ENCODE results near the gene NPDC1. TPM values are rescaled to one million over a fixed set of nuclear protein-coding genes. Genes with fewer than 3 reads are reported as not detected.
A peak's percentile ranks its signal among the peaks of the same experiment; 100 is the strongest.

NPDC1 gene
- total and polyA plus RNA-seq, 11 donors, result 38.4 to 114 (median 55.1) TPM

- intact Hi-C loops (cut with DNase I), result loop anchor here in 3 of 10 donors (2.0 kb wide), 2 partner anchors 16 to 18 kb away; no protein-coding TSS in a partner anchor
- DNase-seq (no peak), ATAC-seq (no peak)
- WGBS, 4 donors, result 39 to 54% (median 42%) methylated on average over 21 to 72 of the region's 72 CpGs
- H3K4me3 ChIP-seq, result no peak overlapping the region
- TF ChIP-seq POLR2A (IDR thresholded peaks at IDR 0.05), result no peak
- TF ChIP-seq CTCF (IDR thresholded peaks at IDR 0.05), result no peak
- peaks cover 5 to 78% (median 47%) of the 10 kb centered on the region in 9 donors for H3K27me3 ChIP-seq
- H3K9me3 ChIP-seq, result no peaks in the 10 kb centered on the region
- no peaks in the 10 kb centered on the region for H3K36me3 ChIP-seq
- H3K27ac ChIP-seq, result no peak overlapping the region
- H3K4me1 ChIP-seq, result peaks cover 5 to 50% (median 32%) of the 10 kb centered on the region in 12 donors
Observed at GRCh38 chr9:137048655-137049543, 2.9 kb upstream of the NPDC1 start.

- H3K27ac ChIP-seq, result peak overlapping the region; percentile 80 to 96 (median 88)
- no peaks in the 10 kb centered on the region for H3K9me3 ChIP-seq
- peaks cover 0 to 17% (median 7%) of the 10 kb centered on the region in 9 donors for H3K36me3 ChIP-seq
- intact Hi-C loops (cut with DNase I), result loop anchor here in 6 of 10 donors (1.0 to 2.0 kb wide), 4 partner anchors 19 to 22 kb away; no protein-coding TSS in a partner anchor
- TF ChIP-seq POLR2A (IDR thresholded peaks at IDR 0.05) (no peak), CTCF (IDR thresholded peaks at IDR 0.05) (no peak)
- H3K4me1 ChIP-seq, result peaks cover 0 to 58% (median 37%) of the 10 kb centered on the region in 12 donors
- peaks cover 0 to 49% (median 26%) of the 10 kb centered on the region in 9 donors for H3K27me3 ChIP-seq
- ATAC-seq, result peak in 2 of 4 donors; percentile 8 to 11
- H3K4me3 ChIP-seq, result peak overlapping the region; percentile 62 to 92 (median 72)
- WGBS, 4 donors, result 0 to 9% (median 3%) methylated on average over 3 to 96 of the region's 96 CpGs
- DNase-seq, result peak in 1 of 5 donors; percentile 70
Observed at GRCh38 chr9:137045294-137046087, 486 bp downstream of the NPDC1 start.

- Histone ChIP-seq H3K27me3 (peaks cover 0 to 44% (median 25%) of the 10 kb centered on the region in 9 donors), H3K36me3 (peaks cover 0 to 26% (median 16%) of the 10 kb centered on the region in 9 donors), H3K4me1 (peaks cover 0 to 56% (median 37%) of the 10 kb centered on the region in 12 donors), H3K9me3 (no peaks in the 10 kb centered on the region), H3K27ac (peak overlapping the region; percentile 80 to 96 (median 88)), H3K4me3 (peak overlapping the region; percentile 62 to 92 (median 72))
- intact Hi-C loops (cut with DNase I), result no loop called here
- peak; percentile 10 to 23 (median 13) for ATAC-seq
- DNase-seq, result peak in 1 of 5 donors; percentile 65
- TF ChIP-seq CTCF (IDR thresholded peaks at IDR 0.05) (no peak), POLR2A (IDR thresholded peaks at IDR 0.05) (peak in 1 of 2 donors; percentile 38)
- WGBS, 4 donors, result 30 to 53% (median 46%) methylated on average over 13 to 18 of the region's 18 CpGs
Observed at GRCh38 chr9:137044502-137045177, 1.3 kb downstream of the NPDC1 start.
